Measurements from ENCODE around the gene ZNF808. TPM values are rescaled to one million over a fixed set of nuclear protein-coding genes. Genes with fewer than 3 reads are reported as not detected.
A peak's percentile ranks its signal among the peaks of the same experiment; 100 is the strongest.

The ZNF808 gene
- total RNA-seq, 3 donors from 2014 or later (not counting 1 experiment from before 2014, with no cell fraction given): 43.8 to 69.1 (median 49.5) TPM

- H3K27ac ChIP-seq (ENCODE audit: low read length): no peak overlapping the region
- H3K27me3 Mint-ChIP-seq (ENCODE audit: low read depth in 2 of 2): peaks cover 0 to 3% of the 10 kb centered on the region in 2 donors
- peaks cover 59% of the 10 kb centered on the region for H3K9me3 ChIP-seq (ENCODE audit: control insufficient read depth, insufficient read depth, low read length)
- ATAC-seq: peak in 2 of 3 donors; percentile 37 to 38
- WGBS (ENCODE audit: insufficient coverage): 54% methylated on average over 37 of the region's 37 CpGs
- peaks cover 0 to 5% of the 10 kb centered on the region in 2 donors for H3K4me1 Mint-ChIP-seq
- no peaks in the 10 kb centered on the region for H3K36me3 ChIP-seq (ENCODE audit: control insufficient read depth, insufficient read depth, low read length)
- peaks cover 6 to 15% of the 10 kb centered on the region in 2 donors for H3K9me3 Mint-ChIP-seq
- H3K4me3 ChIP-seq (ENCODE audit: low read length): no peak overlapping the region
- H3K27ac Mint-ChIP-seq: no peak overlapping the region
- H3K4me1 ChIP-seq (ENCODE audit: control insufficient read depth, insufficient read depth, low read length): peaks cover 7% of the 10 kb centered on the region
- H3K4me3 Mint-ChIP-seq: no peak overlapping the region
- no peaks in the 10 kb centered on the region for H3K27me3 ChIP-seq (ENCODE audit: control insufficient read depth, insufficient read depth, low read length)
- intact Hi-C loops (cut with micrococcal nuclease): no loop called here
- TF ChIP-seq CTCF (IDR thresholded peaks at IDR 0.05): no peak
- no peaks in the 10 kb centered on the region for H3K36me3 Mint-ChIP-seq
- DNase-seq: peak in 1 of 2 donors; percentile 19
Observed at GRCh38 chr19:52492201-52492993, 35.1 kb upstream of the ZNF808 start.

GRCh38 chr19:52492994-52493470 lies 34.4 kb upstream of the ZNF808 start:
- no peaks in the 10 kb centered on the region for H3K27me3 ChIP-seq (ENCODE audit: control insufficient read depth, insufficient read depth, low read length)
- no peak overlapping the region for H3K27ac ChIP-seq (ENCODE audit: low read length)
- no peak for TF ChIP-seq CTCF (IDR thresholded peaks at IDR 0.05)
- H3K4me3 Mint-ChIP-seq: peak overlapping the region; percentile 55
- 31% methylated on average over 28 of the region's 28 CpGs for WGBS (ENCODE audit: insufficient coverage)
- peaks cover 7% of the 10 kb centered on the region for H3K4me1 ChIP-seq (ENCODE audit: control insufficient read depth, insufficient read depth, low read length)
- no peak overlapping the region for H3K4me3 ChIP-seq (ENCODE audit: low read length)
- H3K27me3 Mint-ChIP-seq (ENCODE audit: low read depth in 2 of 2): peaks cover 0 to 3% of the 10 kb centered on the region in 2 donors
- DNase-seq (peak in 1 of 2 donors; percentile 9), ATAC-seq (peak in 2 of 3 donors; percentile 59)
- peaks cover 0 to 5% of the 10 kb centered on the region in 2 donors for H3K4me1 Mint-ChIP-seq
- H3K9me3 Mint-ChIP-seq: peaks cover 6 to 15% of the 10 kb centered on the region in 2 donors
- H3K9me3 ChIP-seq (ENCODE audit: control insufficient read depth, insufficient read depth, low read length): peaks cover 54% of the 10 kb centered on the region
- H3K36me3 Mint-ChIP-seq: no peaks in the 10 kb centered on the region
- intact Hi-C loops (cut with micrococcal nuclease): no loop called here
- no peak overlapping the region for H3K27ac Mint-ChIP-seq
- H3K36me3 ChIP-seq (ENCODE audit: control insufficient read depth, insufficient read depth, low read length): no peaks in the 10 kb centered on the region

- Mint-ChIP-seq H3K9me3 (peaks cover 6 to 15% of the 10 kb centered on the region in 2 donors), H3K27me3 (ENCODE audit: low read depth in 2 of 2) (peaks cover 0 to 3% of the 10 kb centered on the region in 2 donors), H3K4me1 (peaks cover 0 to 5% of the 10 kb centered on the region in 2 donors), H3K4me3 (no peak overlapping the region), H3K27ac (no peak overlapping the region), H3K36me3 (no peaks in the 10 kb centered on the region)
- Histone ChIP-seq H3K27ac (ENCODE audit: low read length) (no peak overlapping the region), H3K9me3 (ENCODE audit: control insufficient read depth, insufficient read depth, low read length) (peaks cover 46% of the 10 kb centered on the region), H3K36me3 (ENCODE audit: control insufficient read depth, insufficient read depth, low read length) (no peaks in the 10 kb centered on the region), H3K27me3 (ENCODE audit: control insufficient read depth, insufficient read depth, low read length) (no peaks in the 10 kb centered on the region), H3K4me1 (ENCODE audit: control insufficient read depth, insufficient read depth, low read length) (peaks cover 7% of the 10 kb centered on the region), H3K4me3 (ENCODE audit: low read length) (no peak overlapping the region)
- 89% methylated on average over 1 of the region's 3 CpGs for WGBS (ENCODE audit: insufficient coverage)
- TF ChIP-seq CTCF (IDR thresholded peaks at IDR 0.05): no peak
- DNase-seq (no peak), ATAC-seq (no peak)
- intact Hi-C loops (cut with micrococcal nuclease): no loop called here
Observed at GRCh38 chr19:52494518-52494917, 33.0 kb upstream of the ZNF808 start.
